Measurements from ENCODE around the gene CLCN5. TPM values are rescaled to one million over a fixed set of nuclear protein-coding genes. Genes with fewer than 3 reads are reported as not detected.

Gene CLCN5
- total and polyA plus RNA-seq, 2 donors (not counting 1 experiment from before 2014, with no cell fraction given), result 2.9 to 3.6 TPM

DNA sequence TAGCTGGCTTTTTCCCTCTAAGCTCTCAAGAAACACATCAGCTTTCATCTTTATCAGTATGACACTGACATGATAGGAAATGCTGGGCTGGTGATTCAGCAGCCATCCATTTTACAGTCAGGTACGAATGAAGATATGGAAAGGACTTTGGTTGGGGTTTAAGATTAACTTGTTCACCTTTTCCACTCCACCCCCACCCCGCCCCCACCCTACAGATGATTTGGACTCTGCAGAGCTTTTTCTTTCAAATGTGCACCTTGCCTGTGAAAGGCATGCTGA, 145.8 kb downstream of the CLCN5 start:
- Histone ChIP-seq H3K9ac (ENCODE audit: insufficient read depth, low read length) (no peak overlapping the region), H3K4me3 (replicated peaks in 1 of 4; ENCODE audit: control extremely low read depth in 1 of 4, insufficient read depth in 1 of 4, low read depth in 3 of 4, low read length in 4 of 4) (no peak overlapping the region), H3K4me1 (ENCODE audit: control insufficient read depth, extremely low read depth, insufficient read depth, low read length) (no peaks in the 10 kb centered on the region), H3K36me3 (ENCODE audit: control insufficient read depth, insufficient read depth, low read length) (no peaks in the 10 kb centered on the region), H3K79me2 (ENCODE audit: control insufficient read depth, insufficient read depth, low read length) (no peaks in the 10 kb centered on the region), H3K27ac (ENCODE audit: insufficient read depth, low read length) (no peak overlapping the region), H3K9me3 (ENCODE audit: control insufficient read depth, insufficient read depth, low read depth, low read length) (no peaks in the 10 kb centered on the region), H2AFZ (ENCODE audit: low read length) (no peak overlapping the region), H4K20me1 (ENCODE audit: control insufficient read depth, extremely low read depth, insufficient read depth, low read length) (no peaks in the 10 kb centered on the region), H3K4me2 (ENCODE audit: extremely low read depth, insufficient read depth, low read length) (no peak overlapping the region), H3K27me3 (ENCODE audit: control insufficient read depth, insufficient read depth, low read length) (no peaks in the 10 kb centered on the region)
- no peak for TF ChIP-seq CTCF (conservative IDR thresholded peaks at IDR 0.05 in 1 of 2, IDR thresholded peaks at IDR 0.05 in 1 of 2; ENCODE audit: low read depth in 1 of 2, low read length in 2 of 2)
- TF ChIP-seq EZH2 (IDR thresholded peaks at IDR 0.05; ENCODE audit: low read length, missing control alignments), result no peak
- DNase-seq (ENCODE audit: low read depth in 2 of 2), result no peak

- H3K4me2 ChIP-seq (ENCODE audit: extremely low read depth, insufficient read depth, low read length), result no peak overlapping the region
- no peak overlapping the region for H3K27ac ChIP-seq (ENCODE audit: insufficient read depth, low read length)
- no peaks in the 10 kb centered on the region for H3K27me3 ChIP-seq (ENCODE audit: control insufficient read depth, insufficient read depth, low read length)
- H3K79me2 ChIP-seq (ENCODE audit: control insufficient read depth, insufficient read depth, low read length), result no peaks in the 10 kb centered on the region
- H3K36me3 ChIP-seq (ENCODE audit: control insufficient read depth, insufficient read depth, low read length), result no peaks in the 10 kb centered on the region
- no peak for TF ChIP-seq CTCF (conservative IDR thresholded peaks at IDR 0.05 in 1 of 2, IDR thresholded peaks at IDR 0.05 in 1 of 2; ENCODE audit: low read depth in 1 of 2, low read length in 2 of 2)
- TF ChIP-seq EZH2 (IDR thresholded peaks at IDR 0.05; ENCODE audit: low read length, missing control alignments), result no peak
- no peak overlapping the region for H2AFZ ChIP-seq (ENCODE audit: low read length)
- H4K20me1 ChIP-seq (ENCODE audit: control insufficient read depth, extremely low read depth, insufficient read depth, low read length), result no peaks in the 10 kb centered on the region
- no peak for DNase-seq (ENCODE audit: low read depth in 2 of 2)
- H3K9ac ChIP-seq (ENCODE audit: insufficient read depth, low read length), result no peak overlapping the region
- no peaks in the 10 kb centered on the region for H3K4me1 ChIP-seq (ENCODE audit: control insufficient read depth, extremely low read depth, insufficient read depth, low read length)
- no peak overlapping the region for H3K4me3 ChIP-seq (replicated peaks in 1 of 4; ENCODE audit: control extremely low read depth in 1 of 4, insufficient read depth in 1 of 4, low read depth in 3 of 4, low read length in 4 of 4)
- no peaks in the 10 kb centered on the region for H3K9me3 ChIP-seq (ENCODE audit: control insufficient read depth, insufficient read depth, low read depth, low read length)
Observed at GRCh38 chrX:50068893-50069292, 146.5 kb downstream of the CLCN5 start.

DNA sequence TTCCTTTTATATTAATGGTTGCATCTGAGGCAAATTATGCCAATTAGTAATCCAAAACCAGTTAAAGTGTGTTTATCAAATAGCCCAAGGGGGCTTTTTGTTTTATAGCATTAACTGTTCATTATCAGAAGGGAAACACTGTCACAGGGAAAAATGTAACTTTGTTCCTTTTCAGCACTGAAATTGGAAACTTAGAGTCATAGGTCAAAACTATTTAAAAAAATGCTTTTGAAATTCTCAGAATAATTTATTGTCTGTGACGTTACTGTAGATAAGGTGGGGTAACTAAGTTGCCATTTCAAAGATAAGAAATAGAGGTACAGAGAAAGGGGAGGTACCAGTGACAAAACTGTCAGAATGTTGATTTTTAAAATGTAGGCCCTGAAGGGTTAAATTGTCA, 149.1 kb downstream of the CLCN5 start:
- H3K9me3 ChIP-seq (ENCODE audit: control insufficient read depth, insufficient read depth, low read depth, low read length), result no peaks in the 10 kb centered on the region
- H3K4me2 ChIP-seq (ENCODE audit: extremely low read depth, insufficient read depth, low read length), result no peak overlapping the region
- no peaks in the 10 kb centered on the region for H3K27me3 ChIP-seq (ENCODE audit: control insufficient read depth, insufficient read depth, low read length)
- DNase-seq (ENCODE audit: low read depth in 2 of 2), result no peak
- no peaks in the 10 kb centered on the region for H3K36me3 ChIP-seq (ENCODE audit: control insufficient read depth, insufficient read depth, low read length)
- no peak overlapping the region for H3K27ac ChIP-seq (ENCODE audit: insufficient read depth, low read length)
- H3K4me1 ChIP-seq (ENCODE audit: control insufficient read depth, extremely low read depth, insufficient read depth, low read length), result no peaks in the 10 kb centered on the region
- no peak overlapping the region for H3K4me3 ChIP-seq (replicated peaks in 1 of 4; ENCODE audit: control extremely low read depth in 1 of 4, insufficient read depth in 1 of 4, low read depth in 3 of 4, low read length in 4 of 4)
- H4K20me1 ChIP-seq (ENCODE audit: control insufficient read depth, extremely low read depth, insufficient read depth, low read length), result no peaks in the 10 kb centered on the region
- no peaks in the 10 kb centered on the region for H3K79me2 ChIP-seq (ENCODE audit: control insufficient read depth, insufficient read depth, low read length)
- H2AFZ ChIP-seq (ENCODE audit: low read length), result no peak overlapping the region
- no peak overlapping the region for H3K9ac ChIP-seq (ENCODE audit: insufficient read depth, low read length)
- no peak for TF ChIP-seq EZH2 (IDR thresholded peaks at IDR 0.05; ENCODE audit: low read length, missing control alignments)
- TF ChIP-seq CTCF (conservative IDR thresholded peaks at IDR 0.05 in 1 of 2, IDR thresholded peaks at IDR 0.05 in 1 of 2; ENCODE audit: low read depth in 1 of 2, low read length in 2 of 2), result no peak

Measured in fibroblast of lung (primary cell).